CD4-positive, alpha-beta T cell treated with Interleukin-12 subunit alpha and Interleukin-12 subunit beta, for 1 hour (primary cell): ENCODE results near the gene NFIX.

Source experiments
- DNase-seq: peaks from one replicate; pipeline ENCODE4 v3.0.0-alpha.2; 2020

Gene NFIX

GRCh38 chr19:13023656-13024055 is 28.4 kb downstream of the NFIX start:
- no peak for DNase-seq

GRCh38 chr19:13024126-13024950 is 29.1 kb downstream of the NFIX start:
- DNase-seq: no peak

DNA sequence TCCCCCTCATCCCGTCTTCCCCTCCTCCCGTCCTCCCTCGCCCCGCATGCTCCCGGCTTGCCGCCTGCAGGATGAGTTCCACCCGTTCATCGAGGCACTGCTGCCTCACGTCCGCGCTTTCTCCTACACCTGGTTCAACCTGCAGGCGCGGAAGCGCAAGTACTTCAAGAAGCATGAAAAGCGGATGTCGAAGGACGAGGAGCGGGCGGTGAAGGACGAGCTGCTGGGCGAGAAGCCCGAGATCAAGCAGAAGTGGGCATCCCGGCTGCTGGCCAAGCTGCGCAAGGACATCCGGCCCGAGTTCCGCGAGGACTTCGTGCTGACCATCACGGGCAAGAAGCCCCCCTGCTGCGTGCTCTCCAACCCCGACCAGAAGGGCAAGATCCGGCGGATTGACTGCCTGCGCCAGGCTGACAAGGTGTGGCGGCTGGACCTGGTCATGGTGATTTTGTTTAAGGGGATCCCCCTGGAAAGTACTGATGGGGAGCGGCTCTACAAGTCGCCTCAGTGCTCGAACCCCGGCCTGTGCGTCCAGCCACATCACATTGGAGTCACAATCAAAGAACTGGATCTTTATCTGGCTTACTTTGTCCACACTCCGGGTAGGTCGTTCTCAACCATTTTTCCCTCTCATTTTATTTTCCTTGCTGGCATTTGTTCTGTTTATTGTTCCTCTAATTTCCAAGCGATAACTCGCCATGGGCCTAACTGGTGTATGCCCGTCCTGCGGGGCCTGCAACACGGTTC is 29.8 kb downstream of the NFIX start:
- no peak for DNase-seq

DNA sequence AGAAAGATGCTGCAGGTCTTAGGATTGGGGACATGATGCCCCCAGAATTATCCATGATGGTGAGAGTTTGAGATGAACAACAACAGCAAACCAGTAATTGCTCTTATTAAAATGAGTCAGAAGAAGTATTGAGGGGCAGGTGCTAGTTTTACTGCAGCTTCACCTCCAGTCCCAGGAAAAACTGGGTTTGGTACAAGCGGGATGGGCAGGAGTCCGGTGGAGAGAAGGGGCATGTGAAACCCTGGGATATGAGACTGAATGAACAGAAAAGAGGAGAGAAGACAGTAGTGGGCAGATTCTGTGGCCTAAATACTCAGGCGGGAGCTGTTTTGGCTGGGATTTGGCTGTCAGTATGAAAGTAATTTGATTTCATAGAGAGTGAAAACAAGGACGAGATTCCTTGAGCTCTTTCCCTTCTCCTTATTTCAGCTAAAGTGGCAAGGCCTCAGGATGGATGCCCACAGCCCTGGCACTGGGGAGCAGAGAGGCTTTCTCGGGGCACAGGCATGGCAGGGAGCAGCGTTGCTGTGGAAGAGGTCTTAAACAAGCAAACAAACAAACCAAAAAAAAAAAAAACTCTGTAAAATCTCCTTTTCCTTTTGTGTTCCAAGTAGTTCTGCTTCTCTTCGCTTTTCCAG is 30.7 kb downstream of the NFIX start:
- no peak for DNase-seq

GRCh38 chr19:13026462-13027370 is 31.4 kb downstream of the NFIX start:
- no peak for DNase-seq

GRCh38 chr19:13027557-13027956 is 32.3 kb downstream of the NFIX start:
- DNase-seq: no peak

DNA sequence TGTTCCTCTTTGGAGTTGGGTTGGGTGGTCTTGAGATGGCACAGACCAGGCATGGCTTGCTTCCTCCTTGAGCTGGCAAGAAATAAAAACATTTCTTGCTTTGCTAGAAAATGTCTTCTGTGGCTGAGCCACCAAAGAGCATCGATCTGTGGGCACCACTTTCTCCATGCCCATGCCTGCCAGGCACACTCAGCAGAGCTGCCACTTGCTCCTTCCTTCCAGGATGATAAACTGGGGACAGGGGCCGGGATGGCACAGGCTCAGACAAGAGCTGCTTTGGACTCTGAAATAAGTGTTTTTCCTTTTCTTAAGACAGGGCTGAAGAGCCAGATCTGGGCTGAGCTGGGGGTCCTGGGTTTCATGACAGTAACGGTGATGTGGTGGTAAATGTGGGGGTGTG is 32.8 kb downstream of the NFIX start:
- no peak for DNase-seq

- no peak for DNase-seq
Measured at GRCh38 chr19:13029301-13029880, 34.1 kb downstream of the NFIX start.

GRCh38 chr19:13029893-13030292 is 34.6 kb downstream of the NFIX start:
- no peak for DNase-seq

GRCh38 chr19:13031917-13032623 is 36.8 kb downstream of the NFIX start:
- DNase-seq: no peak

GRCh38 chr19:13032837-13033236 is 37.6 kb downstream of the NFIX start:
- no peak for DNase-seq

DNA sequence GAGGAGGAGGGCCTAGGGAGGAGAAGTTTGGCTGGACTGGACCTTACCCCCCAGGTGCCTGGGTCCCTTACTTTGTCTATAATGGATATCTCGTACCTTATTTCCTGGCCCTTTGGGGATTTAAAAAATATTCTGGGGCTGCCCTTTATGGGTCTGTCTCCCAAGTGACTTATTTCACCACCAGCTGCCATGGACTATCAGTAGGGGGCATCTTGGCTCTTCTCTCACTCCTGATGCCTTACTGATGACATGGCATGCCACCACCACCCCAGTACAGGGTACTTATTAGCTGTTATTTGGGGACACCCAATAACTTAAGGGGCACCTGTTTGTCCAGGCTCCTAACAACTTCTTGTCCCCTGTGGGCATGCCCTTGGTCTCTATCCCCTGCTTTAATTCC is 38.0 kb downstream of the NFIX start:
- no peak for DNase-seq

DNA sequence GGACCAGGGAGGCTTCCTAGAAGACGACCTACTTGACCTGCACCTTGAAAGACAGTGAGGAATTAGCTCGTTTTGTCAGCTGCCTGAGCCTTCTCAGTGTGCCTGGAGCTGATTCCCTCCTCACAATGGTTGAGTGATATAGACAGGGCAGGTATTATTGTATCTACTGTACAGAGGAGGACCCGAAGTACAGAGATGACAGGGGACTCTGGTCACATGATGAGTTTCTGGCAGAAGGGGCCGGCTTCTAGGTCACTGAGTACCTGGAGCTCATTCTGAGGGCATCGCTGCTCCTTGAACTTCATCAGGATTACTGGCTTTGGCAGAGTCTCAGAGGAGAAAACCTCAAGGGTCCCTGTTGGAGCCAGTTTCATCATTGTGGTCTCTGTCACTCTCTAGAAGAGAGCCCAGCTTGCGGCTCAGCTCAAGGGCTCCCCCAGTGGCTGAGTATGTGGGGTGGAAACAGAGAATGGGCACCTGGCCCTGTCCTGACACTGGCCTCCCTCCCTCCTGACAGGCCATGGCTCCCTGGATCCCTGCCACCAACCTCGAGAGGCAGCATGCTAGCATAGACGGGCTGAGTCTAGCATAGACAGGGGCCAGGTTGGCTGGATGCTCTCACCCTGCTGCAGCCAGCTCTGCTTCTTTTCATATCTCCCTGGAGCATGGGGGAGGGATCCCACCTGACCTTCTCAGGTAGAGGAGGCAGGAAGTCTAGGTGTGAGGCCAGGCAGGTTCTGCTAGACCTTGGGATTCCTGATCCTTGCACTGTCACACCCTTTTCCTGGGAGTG is 38.7 kb downstream of the NFIX start:
- DNase-seq: peak; percentile 50

- DNase-seq: no peak
Measured at GRCh38 chr19:13034636-13035035, 39.4 kb downstream of the NFIX start.

DNA sequence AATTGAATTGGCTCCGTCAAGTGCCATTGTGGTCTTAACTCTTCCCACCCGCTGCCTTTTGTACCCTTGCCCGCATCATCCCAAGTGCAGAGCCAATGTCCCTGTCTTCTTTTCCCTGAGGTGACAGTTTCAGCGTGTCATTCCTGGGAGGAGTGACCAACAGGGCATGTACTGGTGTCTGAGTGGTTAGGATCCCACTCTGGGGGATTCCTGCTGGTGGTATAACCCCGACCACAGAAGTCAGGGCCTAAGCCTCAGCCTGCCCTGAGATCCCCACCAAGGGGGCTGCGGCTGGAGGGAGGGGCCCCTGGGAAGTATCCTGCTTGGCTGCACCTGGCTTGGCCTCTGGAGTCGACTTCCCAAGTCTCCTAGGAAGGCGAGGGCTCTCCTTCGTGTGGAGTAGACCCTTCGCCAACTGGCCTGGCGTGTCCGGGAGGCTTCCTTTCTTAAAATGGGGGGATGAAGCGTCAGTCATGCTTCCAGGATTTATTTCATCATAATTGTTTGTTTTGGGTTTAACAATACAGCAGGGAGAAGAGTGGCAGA is 40.6 kb downstream of the NFIX start:
- DNase-seq: no peak

GRCh38 chr19:13036366-13036976 is 41.2 kb downstream of the NFIX start:
- DNase-seq: no peak

GRCh38 chr19:13037161-13037560 is 41.9 kb downstream of the NFIX start:
- DNase-seq: no peak

GRCh38 chr19:13037731-13038130 is 42.5 kb downstream of the NFIX start:
- DNase-seq: no peak

DNA sequence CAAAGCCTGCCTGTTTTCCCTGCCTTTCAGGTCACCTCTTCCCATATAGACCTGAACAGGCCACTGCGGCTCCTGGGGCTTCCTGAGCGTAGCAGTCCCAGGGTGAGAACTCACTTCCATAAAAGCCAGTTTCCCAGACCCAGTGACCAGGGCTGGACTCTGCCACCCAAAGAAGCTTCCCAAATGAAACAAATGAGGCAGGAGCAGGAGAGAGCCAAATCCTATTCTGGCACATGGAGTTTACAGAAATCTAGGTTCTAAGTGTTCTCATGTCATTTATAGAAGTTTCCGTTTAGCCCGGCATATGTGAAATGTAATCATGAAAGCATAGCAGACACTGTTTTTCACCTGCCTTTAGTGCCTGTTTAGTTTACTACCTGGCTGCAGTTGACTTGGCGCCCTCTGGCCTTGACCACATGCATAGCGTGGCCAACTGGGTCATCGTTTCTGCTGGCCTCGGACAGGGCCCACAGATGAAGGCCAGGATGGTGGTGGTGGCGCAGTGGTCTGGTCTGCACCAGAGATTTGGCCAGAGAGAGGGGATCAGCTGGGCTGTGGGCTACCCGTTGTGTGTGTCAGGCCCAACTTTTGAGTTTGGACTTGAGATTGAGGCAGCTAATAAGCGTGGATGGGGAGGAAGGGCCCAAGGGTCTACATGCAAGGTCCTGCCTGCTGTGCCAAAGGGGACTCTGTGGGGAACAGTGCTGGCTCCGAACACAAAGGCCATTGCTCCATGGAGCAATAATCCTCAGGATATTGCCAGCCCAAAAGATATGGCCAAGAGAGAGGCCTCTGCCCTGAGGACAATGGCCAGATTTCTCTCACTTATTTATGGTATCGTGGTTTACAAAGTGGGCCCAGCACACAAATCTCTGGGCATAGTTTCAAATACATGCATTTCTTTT is 43.3 kb downstream of the NFIX start:
- no peak for DNase-seq
